ENCODE measurements around the gene SESN2. TPM values are rescaled to one million over a fixed set of nuclear protein-coding genes. Genes with fewer than 3 reads are reported as not detected.
"Not testable (repeated sequence)": the region's sequence is repeated elsewhere in the genome, so short reads cannot be mapped to it uniquely, and the experiment has no call there.

The SESN2 gene
- total RNA-seq, 1 donor from 2014 or later: 5.8 TPM

- no peak for DNase-seq (ENCODE audit: low spot score)
- intact Hi-C loops (cut with DNase I): no loop called here
- no peak for ATAC-seq
These were observed 55.2 kb downstream of the SESN2 start for GRCh38 chr1:28314547-28314941.

DNA sequence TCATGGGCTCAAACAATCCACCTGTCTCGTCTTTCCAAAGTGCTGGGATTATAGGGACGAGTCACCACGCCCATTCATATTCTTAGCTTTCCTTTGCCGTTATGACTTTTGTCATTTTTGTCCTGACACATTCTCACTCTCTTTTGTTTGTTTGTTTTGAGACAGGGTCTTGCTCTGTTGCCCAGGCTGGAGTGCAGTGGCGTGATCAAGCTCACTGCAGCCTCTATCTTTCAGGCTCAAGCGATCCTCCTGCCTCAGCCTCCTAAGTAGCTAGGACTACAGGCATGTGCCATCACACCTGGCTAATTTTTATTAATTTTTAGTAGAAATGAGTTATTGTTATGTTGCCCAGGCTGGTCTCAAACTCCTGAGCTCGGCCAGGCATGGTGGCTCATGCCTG, 57.7 kb downstream of the SESN2 start:
- ATAC-seq (no peak), DNase-seq (ENCODE audit: low spot score) (no peak)
- intact Hi-C loops (cut with DNase I): no loop called here

DNA sequence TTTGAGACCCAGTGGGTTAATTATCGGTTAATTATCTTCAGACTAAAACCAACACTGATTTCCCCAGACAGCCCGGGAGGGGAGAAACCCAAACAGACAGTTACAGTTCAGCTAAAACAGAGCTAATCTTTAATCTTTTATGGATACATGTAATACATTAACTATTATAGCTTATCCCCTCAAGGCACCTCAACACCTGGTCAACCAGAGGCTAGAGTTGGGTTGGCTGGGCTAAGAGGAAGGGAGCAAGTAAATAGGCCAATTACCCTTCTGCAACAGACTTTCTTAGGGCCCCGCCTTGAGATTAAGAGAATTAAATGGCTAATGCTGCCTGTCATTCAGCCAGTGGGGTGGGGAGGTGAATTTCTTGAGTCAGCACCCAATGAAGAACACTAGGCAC, 62.9 kb downstream of the SESN2 start:
- no peak for ATAC-seq
- no peak for DNase-seq (ENCODE audit: low spot score)
- intact Hi-C loops (cut with DNase I): no loop called here

DNA sequence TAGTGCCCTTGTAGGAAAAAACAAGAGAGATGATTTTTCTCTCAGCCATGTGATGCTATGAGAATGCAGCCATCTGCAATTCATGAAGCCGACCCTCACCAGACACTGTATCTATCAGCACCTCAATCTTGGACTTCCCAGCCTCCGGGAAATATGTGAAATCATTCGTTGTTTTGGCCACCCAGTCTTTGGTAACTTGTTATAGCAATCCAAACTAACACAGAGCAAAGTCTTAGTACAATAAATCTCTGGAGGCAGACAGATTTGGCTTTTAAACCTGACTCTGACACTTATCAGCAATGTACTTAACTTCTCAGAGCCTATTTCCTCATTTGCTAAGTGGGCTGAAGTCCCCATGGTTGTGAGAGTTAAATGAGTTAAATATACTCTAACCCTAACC, 64.4 kb downstream of the SESN2 start:
- intact Hi-C loops (cut with DNase I): no loop called here
- DNase-seq (ENCODE audit: low spot score) (no peak), ATAC-seq (no peak)

GRCh38 chr1:28326515-28326914, 67.2 kb downstream of the SESN2 start:
- ATAC-seq (no peak), DNase-seq (ENCODE audit: low spot score) (no peak)
- intact Hi-C loops (cut with DNase I): no loop called here

GRCh38 chr1:28326984-28327383, 67.7 kb downstream of the SESN2 start:
- DNase-seq (ENCODE audit: low spot score): no peak
- ATAC-seq: no peak
- intact Hi-C loops (cut with DNase I): no loop called here

GRCh38 chr1:28327431-28327830, 68.1 kb downstream of the SESN2 start:
- ATAC-seq; intact Hi-C loops (cut with DNase I); DNase-seq (ENCODE audit: low spot score): not testable (repeated sequence)

- DNase-seq (ENCODE audit: low spot score): no peak
- ATAC-seq: no peak
- intact Hi-C loops (cut with DNase I): no loop called here
These were observed 68.9 kb downstream of the SESN2 start for GRCh38 chr1:28328228-28328648.

DNA sequence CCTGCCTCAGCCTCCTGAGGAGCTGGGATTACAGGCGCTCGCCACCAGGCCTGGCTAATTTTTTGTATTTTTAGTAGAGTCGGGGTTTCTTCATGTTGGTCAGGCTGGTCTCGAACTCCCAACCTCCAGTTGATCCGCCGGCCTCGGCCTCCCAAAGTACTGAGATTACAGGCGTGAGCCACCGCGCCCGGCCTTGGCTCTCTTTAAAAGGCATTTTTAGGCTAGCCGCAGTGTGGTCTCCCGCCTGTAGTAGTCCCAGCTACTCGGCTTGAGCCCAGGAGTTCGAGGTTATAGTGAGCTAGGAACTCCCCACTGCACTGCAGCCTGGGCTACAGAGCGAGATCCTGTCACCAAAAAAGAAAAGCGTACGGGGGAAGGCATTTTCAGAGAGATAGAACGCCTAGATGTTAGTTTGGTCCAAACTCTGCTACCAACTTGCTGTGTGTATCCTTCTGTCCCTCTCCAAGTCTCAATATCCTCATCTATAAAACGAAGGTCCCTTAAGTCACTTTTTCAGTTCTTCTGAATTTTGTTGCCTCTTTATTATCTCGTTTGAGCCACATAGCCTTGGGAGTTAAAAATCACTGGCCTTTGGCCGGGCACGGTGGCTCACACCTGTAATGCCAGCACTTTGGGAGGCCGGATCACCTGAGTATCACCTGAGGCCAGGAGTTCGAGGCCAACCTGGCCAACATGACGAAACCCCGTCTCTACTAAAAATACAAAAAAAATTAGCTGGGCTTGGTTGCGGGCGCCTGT, 70.3 kb downstream of the SESN2 start:
- peak; percentile 33 for ATAC-seq

More for the DNA sequence above, 70.3 kb downstream of the SESN2 start:
- intact Hi-C loops (cut with DNase I): no loop called here
- no peak for DNase-seq (ENCODE audit: low spot score)

Other genes starting within 250 kb of the SESN2 start
- 20.1 TPM for gene EYA3, start 170.9 kb upstream of the SESN2 start, total RNA-seq
- 7.0 TPM for gene PTAFR, start 82.8 kb upstream of the SESN2 start, total RNA-seq
- gene DNAJC8, start 26.5 kb upstream of the SESN2 start, total RNA-seq: 66.2 TPM
- gene ATP5IF1, start 23.4 kb upstream of the SESN2 start, total RNA-seq: 92.2 TPM
- 10.7 TPM for gene MED18, start 69.5 kb downstream of the SESN2 start, total RNA-seq
- gene PHACTR4, start 110.2 kb downstream of the SESN2 start, total RNA-seq: 36.5 TPM
- 10.7 TPM for gene RCC1, start 246.5 kb downstream of the SESN2 start, total RNA-seq